H1 (cell line): Measurements from ENCODE around the gene MACROD2. TPM values are rescaled to one million over a fixed set of nuclear protein-coding genes. Genes with fewer than 3 reads are reported as not detected.

Experiments used
- CTCF ChIA-PET: fragments of 300-600 bp; sonication (Branson Sonifier 250); formaldehyde crosslinking; loops from one replicate; lab custom pipeline; 2021; ENCODE audit not compliant: partially characterized antibody; lab: Charles Lee
- POLR2A ChIA-PET: fragments of 300-600 bp; sonication (Branson Sonifier 250); formaldehyde crosslinking; loops from one replicate; lab custom pipeline; 2021; ENCODE audit warnings: inconsistent platforms; ENCODE audit not compliant: partially characterized antibody; lab: Charles Lee
- DNase-seq, 2 experiments: peaks; one replicate each; pipeline versions ENCODE4 v3.0.0 to v3.0.0-alpha.2; 2010 to 2022; ENCODE audit warnings: low spot score in 2 of 2, low read depth in 1 of 2, mixed read lengths in 1 of 2
- FAIRE-seq: peaks from 2 replicates; lab custom pipeline; 2011; peaks lifted over from hg19 to GRCh38; lab: Jason Lieb, UNC
- H2AFZ ChIP-seq: 2 replicates; pipeline ENCODE4 v1.8.1; 2012; ENCODE audit warnings: low read length, inconsistent platforms
- H2AK5ac ChIP-seq: 2 replicates; pipeline ENCODE4 v1.6.1; 2013; ENCODE audit warnings: low read depth, low read length
- H2BK120ac ChIP-seq: replicated peaks from 2 replicates; pipeline ENCODE3; 2013; ENCODE audit warnings: low read depth, low read length, inconsistent platforms
- H2BK12ac ChIP-seq: 2 replicates; pipeline ENCODE4 v1.6.1; 2013; ENCODE audit warnings: low read depth, low read length
- H2BK15ac ChIP-seq: 2 replicates; pipeline ENCODE4 v1.6.1; 2013; ENCODE audit warnings: low read length
- H2BK20ac ChIP-seq: 2 replicates; pipeline ENCODE4 v1.6.1; 2013; ENCODE audit warnings: low read length
- H2BK5ac ChIP-seq: 2 replicates; pipeline ENCODE4 v1.6.1; 2013; ENCODE audit warnings: low read depth, low read length
- H3K14ac ChIP-seq: 2 replicates; pipeline ENCODE4 v1.6.1; 2013; ENCODE audit warnings: inconsistent platforms; ENCODE audit not compliant: insufficient read length
- H3K18ac ChIP-seq: 2 replicates; pipeline ENCODE4 v1.6.1; 2013; ENCODE audit warnings: low read length; ENCODE audit errors: extremely low read depth
- H3K23ac ChIP-seq: 2 replicates; pipeline ENCODE4 v1.6.1; 2013; ENCODE audit warnings: inconsistent platforms; ENCODE audit not compliant: insufficient read length
- H3K23me2 ChIP-seq: 2 replicates; pipeline ENCODE4 v1.6.1; 2013; ENCODE audit warnings: low read depth, low read length
- H3K27ac ChIP-seq: 2 replicates; pipeline ENCODE4 v1.6.1; 2011; ENCODE audit warnings: low read depth, low read length, inconsistent platforms
- H3K27me3 ChIP-seq, 4 experiments: replicated peaks in 1 of 4; 1 replicate in 1 of 4; 2 replicates in 3 of 4; pipeline versions ENCODE4 v1.6.1 to v1.8.1; 2011 to 2013; ENCODE audit warnings: low read length in 3 of 4, mild to moderate bottlenecking in 3 of 4, inconsistent platforms in 2 of 4, mixed read lengths in 2 of 4, moderate library complexity in 1 of 4; ENCODE audit not compliant: control insufficient read depth in 3 of 4, insufficient read depth in 3 of 4; ENCODE audit errors: extremely low read depth in 1 of 4
- H3K36me3 ChIP-seq, 4 experiments: 2 replicates each; pipeline versions ENCODE4 v1.6.1 to v1.8.1; 2011 to 2013; ENCODE audit warnings: mild to moderate bottlenecking in 4 of 4, low read length in 3 of 4, moderate library complexity in 2 of 4, control low read depth in 1 of 4, inconsistent platforms in 1 of 4; ENCODE audit not compliant: insufficient read depth in 4 of 4, control insufficient read depth in 2 of 4
- H3K4ac ChIP-seq: replicated peaks from 2 replicates; pipeline ENCODE3; 2013; ENCODE audit warnings: low read length, low read depth, mixed read lengths, inconsistent platforms; ENCODE audit not compliant: insufficient read length
- H3K4me1 ChIP-seq, 4 experiments: replicated peaks in 1 of 4; 1 replicate in 1 of 4; 2 replicates in 3 of 4; pipeline versions ENCODE4 v1.6.1 to v1.8.1; 2011 to 2013; ENCODE audit warnings: low read length in 3 of 4, inconsistent platforms in 2 of 4, mixed read lengths in 1 of 4; ENCODE audit not compliant: insufficient read depth in 4 of 4, control insufficient read depth in 3 of 4
- H3K4me2 ChIP-seq, 2 experiments: 2 replicates each; pipeline versions ENCODE4 v1.6.1 to v1.8.1; 2011 to 2013; ENCODE audit warnings: low read depth in 2 of 2, low read length in 2 of 2, control low read depth in 1 of 2, inconsistent platforms in 1 of 2, mild to moderate bottlenecking in 1 of 2; ENCODE audit not compliant: insufficient read depth in 1 of 2
- H3K4me3 ChIP-seq, 4 experiments: fragments of 200-600, 300-600 bp in 1 of 4; sonication (generic), shearing (Covaris generic), sonication (Bioruptor Twin) in 1 of 4; 2 replicates each; pipeline versions ENCODE4 v1.5.1 to v1.8.1; 2011 to 2016; ENCODE audit warnings: low read length in 4 of 4, low read depth in 3 of 4, control low read depth in 2 of 4, inconsistent platforms in 2 of 4, mild to moderate bottlenecking in 2 of 4, mixed read lengths in 1 of 4, moderate library complexity in 1 of 4; ENCODE audit not compliant: insufficient read depth in 2 of 4; ENCODE audit errors: extremely low read depth in 1 of 4
- H3K56ac ChIP-seq: replicated peaks from 2 replicates; pipeline ENCODE3; 2013; ENCODE audit warnings: low read depth, mild to moderate bottlenecking, mixed read lengths, low read length, inconsistent platforms; ENCODE audit not compliant: insufficient read length
- H3K79me1 ChIP-seq: 2 replicates; pipeline ENCODE4 v1.6.1; 2013; ENCODE audit warnings: low read depth, low read length, control low read depth
- H3K79me2 ChIP-seq, 2 experiments: 2 replicates each; pipeline versions ENCODE4 v1.6.1 to v1.8.1; 2012 to 2013; ENCODE audit warnings: low read length in 2 of 2, mild to moderate bottlenecking in 2 of 2, inconsistent platforms in 1 of 2; ENCODE audit not compliant: insufficient read depth in 2 of 2, control insufficient read depth in 1 of 2
- H3K9ac ChIP-seq, 4 experiments: replicated peaks in 1 of 4; 1 replicate in 1 of 4; 2 replicates in 3 of 4; pipeline versions ENCODE4 v1.6.1 to v1.8.1; 2011 to 2013; ENCODE audit warnings: low read depth in 3 of 4, low read length in 3 of 4, control low read depth in 2 of 4, mild to moderate bottlenecking in 2 of 4, moderate library complexity in 2 of 4, inconsistent platforms in 1 of 4; ENCODE audit errors: extremely low read depth in 1 of 4
- H3K9me3 ChIP-seq, 2 experiments: 2 replicates each; pipeline versions ENCODE4 v1.6.1 to v1.8.1; 2012 to 2013; ENCODE audit warnings: mild to moderate bottlenecking in 2 of 2, moderate library complexity in 2 of 2, control low read depth in 1 of 2, inconsistent platforms in 1 of 2, low read depth in 1 of 2, low read length in 1 of 2, mixed read lengths in 1 of 2; ENCODE audit not compliant: insufficient read depth in 2 of 2
- H4K20me1 ChIP-seq, 2 experiments: replicated peaks in 1 of 2; 2 replicates each; pipeline versions ENCODE3 to v1.8.1; 2011 to 2013; ENCODE audit warnings: inconsistent platforms in 2 of 2, low read length in 2 of 2, mild to moderate bottlenecking in 1 of 2; ENCODE audit not compliant: insufficient read depth in 2 of 2, control insufficient read depth in 1 of 2
- H4K5ac ChIP-seq: 2 replicates; pipeline ENCODE4 v1.6.1; 2013; ENCODE audit warnings: low read length, low read depth, mixed read lengths, inconsistent platforms; ENCODE audit not compliant: insufficient read length
- H4K8ac ChIP-seq: 2 replicates; pipeline ENCODE4 v1.8.0; 2013; ENCODE audit warnings: mild to moderate bottlenecking, moderate library complexity, low read length, inconsistent platforms; ENCODE audit not compliant: insufficient read depth; ENCODE audit errors: extremely low read depth
- H4K91ac ChIP-seq: replicated peaks from 2 replicates; pipeline ENCODE3; 2013; ENCODE audit warnings: low read length, mixed read lengths, inconsistent platforms; ENCODE audit not compliant: insufficient read length
- RAD21 ChIP-seq, 2 experiments: IDR thresholded peaks in 1 of 2; conservative IDR thresholded peaks in 1 of 2; 2 replicates each; pipeline ENCODE4 v1.6.1; 2011; ENCODE audit warnings: low read depth in 2 of 2, low read length in 2 of 2, improper control_type of control experiment in 1 of 2, inconsistent platforms in 1 of 2, mild to moderate bottlenecking in 1 of 2, moderate library complexity in 1 of 2
- SIX5 ChIP-seq: IDR thresholded peaks from 2 replicates; pipeline ENCODE4 v1.6.1; 2011; ENCODE audit warnings: mild to moderate bottlenecking, low read depth, low read length
- WGBS, 2 experiments: shearing (Covaris generic) in 1 of 2; methylation state at CpG; one replicate each; pipeline versions ENCODE4 v1.1.6 to v1.1.7; 2013 to 2015; ENCODE audit warnings: low lambda C conversion rate in 2 of 2, mixed read lengths in 2 of 2, inconsistent platforms in 1 of 2, low coverage in 1 of 2, missing lambda C conversion rate in 1 of 2; ENCODE audit not compliant: insufficient replicate concordance in 2 of 2, insufficient coverage in 1 of 2, insufficient read length in 1 of 2; ENCODE audit errors: extremely low coverage in 1 of 2, missing lambda C conversion rate in 1 of 2; 5-methylcytosine and 5-hydroxymethylcytosine counted together
- polyA plus RNA-seq, 7 experiments: library from polyadenylated mRNA; depleted of rRNA in 3 of 7; stranded (reverse) in 5 of 7; unstranded in 2 of 7; fragments of >200 nt in 5 of 7; fragments of 200-250 nt in 2 of 7; gene quantifications; 1 replicate in 5 of 7; 2 replicates in 1 of 7; 4 replicates in 1 of 7; pipeline versions ENCODE4 v1.2.1 to v1.2.3, GENCODE V29; 2011 to 2013; ENCODE audit warnings: missing spikeins in 2 of 7, mixed read lengths in 2 of 7
- total RNA-seq: library from RNA; stranded (reverse); fragmentation: NEBNext Ultra II Directional; extraction: Animal tissue kit (Norgen Biotek cat#: 25700); gene quantifications from 2 replicates; pipeline ENCODE4 v1.2.1, GENCODE V29; 2021

Gene MACROD2
- total and polyA plus RNA-seq, 2 of the 8 experiments (the other 6 are each of a cell fraction or from before 2014, with no cell fraction given), result 0.70 to 3.9 TPM

- H3K23me2 ChIP-seq, result peaks cover 2% of the 10 kb centered on the region; the same call in 1 of the 2 replicates
- no peak overlapping the region for H2AFZ ChIP-seq
- no peaks in the 10 kb centered on the region for H4K20me1 ChIP-seq
- no peak overlapping the region for H2BK15ac ChIP-seq
- no peak overlapping the region for H4K91ac ChIP-seq
- H3K36me3 ChIP-seq, result no peaks in the 10 kb centered on the region
- H3K79me1 ChIP-seq, result no peaks in the 10 kb centered on the region
- ChIA-PET CTCF (no interaction called here), POLR2A (interaction anchor here (0.7 kb wide), 1 partner anchor 9 kb away, joined by 3 read pairs; no protein-coding TSS in a partner anchor)
- no peak overlapping the region for H4K5ac ChIP-seq
- peaks cover 0 to 5% (median 2%) of the 10 kb centered on the region in 4 experiments; a peak in 1 of 7 replicates for H3K4me1 ChIP-seq
- no peaks in the 10 kb centered on the region for H3K79me2 ChIP-seq
- H3K14ac ChIP-seq, result no peak overlapping the region
- H3K18ac ChIP-seq, result no peak overlapping the region
- H3K4ac ChIP-seq, result no peak overlapping the region
- H3K27ac ChIP-seq, result no peak overlapping the region
- no peak overlapping the region for H2BK5ac ChIP-seq
- H3K9ac ChIP-seq, result no peak overlapping the region
- H2AK5ac ChIP-seq, result no peak overlapping the region
- no peak overlapping the region for H3K4me2 ChIP-seq
- H3K23ac ChIP-seq, result no peak overlapping the region
- H3K9me3 ChIP-seq, result no peaks in the 10 kb centered on the region
- FAIRE-seq (no peak), DNase-seq (no peak)
- H2BK20ac ChIP-seq, result no peak overlapping the region
- no peak overlapping the region for H4K8ac ChIP-seq
- WGBS, 2 experiments, result 95% methylated on average over 3 of the region's 3 CpGs; no CpG with 5 or more reads in 1 of the 2 experiments
- no peaks in the 10 kb centered on the region for H3K27me3 ChIP-seq
- no peak overlapping the region for H2BK12ac ChIP-seq
- H2BK120ac ChIP-seq, result no peak overlapping the region
- TF ChIP-seq SIX5 (no peak), RAD21 (IDR thresholded peaks at IDR 0.05 in 1 of 2, conservative IDR thresholded peaks at IDR 0.05 in 1 of 2; ENCODE audit: low read depth in 2 of 2, low read length in 2 of 2) (no peak)
- no peak overlapping the region for H3K56ac ChIP-seq
- H3K4me3 ChIP-seq, result no peak overlapping the region
These were observed 960.7 kb downstream of the MACROD2 start for GRCh38 chr20:14956026-14956425.
